GM12878 (cell line): Measurements from ENCODE around the gene MTRF1.

Experiments
- HDAC6 ChIP-seq: fragments of 200-600 bp; sonication (generic); IDR thresholded peaks from one replicate; pipeline ENCODE4 v1.8.0; 2017; ENCODE audit warnings: antibody characterized with exemption; ENCODE audit not compliant: unreplicated experiment
- SREBF2 ChIP-seq: IDR thresholded peaks from 2 replicates; pipeline ENCODE4 v1.6.1; 2012; ENCODE audit warnings: mild to moderate bottlenecking, low read length
- ZBED1 ChIP-seq: IDR thresholded peaks from 2 replicates; pipeline ENCODE4 v1.6.1; 2016; ENCODE audit warnings: borderline replicate concordance
- ZNF274 ChIP-seq: IDR thresholded peaks from one replicate; pipeline ENCODE4 v1.8.0; 2011; ENCODE audit not compliant: insufficient read length, insufficient read depth

DNA sequence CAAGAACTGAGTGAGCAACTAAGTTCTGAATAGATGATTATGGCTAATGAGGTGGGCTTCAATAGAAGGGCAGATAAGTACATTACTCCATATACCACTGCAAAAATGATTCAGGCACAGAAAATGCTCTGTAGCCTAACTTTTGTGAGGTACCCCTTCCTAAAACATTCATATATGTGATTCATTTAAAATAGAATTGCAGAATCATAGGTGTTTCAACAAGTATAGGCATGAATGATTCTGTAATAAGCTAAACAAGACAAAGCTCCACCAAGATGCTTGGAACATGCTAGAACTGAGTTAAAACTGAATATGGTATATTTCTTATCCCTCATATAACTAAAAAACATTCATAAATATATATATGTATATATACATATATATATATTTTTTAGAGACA is 81.1 kb downstream of the MTRF1 start:
- TF ChIP-seq ZNF274 (no peak), ZBED1 (no peak), HDAC6 (no peak), SREBF2 (no peak)
